Vagina (tissue), 2 donors: ENCODE data around the gene KREMEN2.

Experiments used
- CTCF ChIP-seq, 3 experiments: fragments of 450-650 bp in 2 of 3; fragments of 200-600 bp in 1 of 3; sonication (generic) in 1 of 3; IDR thresholded peaks; one replicate each; pipeline ENCODE4 v1.5.1; 2017 to 2019; ENCODE audit warnings: antibody characterized with exemption in 3 of 3, mild to moderate bottlenecking in 2 of 3, moderate library complexity in 2 of 3
- POLR2A ChIP-seq, 2 donors: fragments of 450-650 bp; IDR thresholded peaks; one replicate each; pipeline ENCODE4 v1.6.1; 2017; ENCODE audit warnings: antibody characterized with exemption in 2 of 2, mild to moderate bottlenecking in 2 of 2, moderate library complexity in 2 of 2

DNA sequence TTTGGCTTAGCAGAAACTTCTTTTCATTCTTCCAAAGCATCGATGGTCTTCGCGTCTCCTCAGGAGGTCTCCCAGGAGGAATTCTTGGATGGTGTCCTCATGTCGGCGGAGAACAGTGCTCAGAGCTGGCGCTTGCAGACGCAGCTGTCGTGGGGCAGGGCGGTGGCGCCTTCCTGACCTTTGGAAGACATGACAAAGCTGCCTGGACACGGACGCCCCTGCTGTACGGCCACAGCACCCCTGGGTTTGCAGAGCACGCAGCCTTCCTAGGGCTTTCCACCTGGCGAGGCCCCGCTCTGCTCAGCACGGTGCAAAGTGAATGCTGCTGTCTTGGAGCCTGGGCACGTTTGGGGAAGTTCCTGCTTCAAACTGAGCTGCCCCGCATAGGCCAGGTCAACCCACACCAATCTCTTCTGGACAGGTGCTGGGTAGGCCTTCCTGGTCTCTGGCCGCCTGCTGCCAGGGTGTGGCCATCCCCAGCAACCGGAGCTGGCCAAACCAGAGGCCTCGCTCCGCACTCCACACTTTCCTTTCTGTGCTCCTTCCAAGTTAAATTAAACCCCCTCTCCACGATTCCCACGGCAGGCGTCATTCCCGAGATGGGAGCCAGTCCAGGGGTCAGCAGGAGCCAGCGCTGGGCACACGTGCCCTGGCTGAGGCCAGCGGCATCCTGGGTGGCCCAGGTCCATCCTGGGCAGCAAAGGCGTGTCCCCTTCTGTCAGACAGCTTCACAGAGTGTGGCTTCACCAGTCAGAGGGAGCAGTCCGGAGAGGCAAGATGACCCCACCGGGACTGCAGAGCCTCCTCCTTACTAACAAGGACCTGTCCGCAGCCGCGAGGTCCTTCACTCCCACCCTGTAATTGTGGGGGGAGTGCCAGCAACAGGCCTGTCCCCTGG lies 15.0 kb upstream of the KREMEN2 start:
- TF ChIP-seq CTCF (IDR thresholded peaks at IDR 0.05): no peak
- no peak for TF ChIP-seq POLR2A (IDR thresholded peaks at IDR 0.05)
